Adrenal gland (tissue), 12 donors: ENCODE results near the gene ORC6. TPM values are rescaled to one million over a fixed set of nuclear protein-coding genes. Genes with fewer than 3 reads are reported as not detected.

Experiments used
- DNase-seq, 7 donors: peaks; one replicate each; pipeline ENCODE4 v3.0.0-alpha.2; 2019 to 2020
- H3K27ac ChIP-seq, 5 donors: fragments of 200-600 bp; sonication (generic) in 4 of 5; 1 replicate in 3 of 5; 2 replicates in 2 of 5; pipeline versions ENCODE4 v1.5.1 to v1.8.0; 2016 to 2020; ENCODE audit warnings: mild to moderate bottlenecking in 1 of 5
- H3K27me3 ChIP-seq: fragments of 200-600 bp; 2 replicates; pipeline ENCODE4 v1.8.0; 2021
- H3K36me3 ChIP-seq, 2 donors: fragments of 200-600 bp; replicated peaks in 1 of 2; 1 replicate in 1 of 2; 2 replicates in 1 of 2; pipeline versions ENCODE4 v1.5.1 to v1.8.0; 2018 to 2022
- H3K4me1 ChIP-seq, 2 donors: fragments of 200-600 bp; replicated peaks in 1 of 2; 1 replicate in 1 of 2; 2 replicates in 1 of 2; pipeline versions ENCODE4 v1.5.1 to v1.8.0; 2018 to 2021
- H3K4me3 ChIP-seq, 4 donors: fragments of 200-600 bp; sonication (generic) in 3 of 4; one replicate each; pipeline ENCODE4 v1.5.1; 2016 to 2018
- H3K9me3 ChIP-seq, 3 donors: fragments of 200-600 bp; sonication (generic) in 1 of 3; replicated peaks in 1 of 3; 1 replicate in 2 of 3; 2 replicates in 1 of 3; pipeline versions ENCODE4 v1.5.1 to v1.8.0; 2016 to 2021
- POLR2A ChIP-seq, 2 donors: fragments of 450-650 bp; IDR thresholded peaks; one replicate each; pipeline ENCODE4 v1.6.1; 2017; ENCODE audit warnings: antibody characterized with exemption in 2 of 2, mild to moderate bottlenecking in 2 of 2, moderate library complexity in 1 of 2
- WGBS, 4 donors: extraction: QIAGEN DNeasy Blood & Tissue Kit in 2 of 4; methylation state at CpG; one replicate each; pipeline versions ENCODE4 v1.1.5 to v1.1.7; 2013 to 2017; 5-methylcytosine and 5-hydroxymethylcytosine counted together
- intact Hi-C, 2 donors: fragments of 100-400 bp; cut with DNase I; formaldehyde crosslinking; loops; one replicate each; pipeline versions ENCODE4 v1.14.1 to v1.15.0; 2022 to 2023
- polyA plus RNA-seq, 3 donors: library from polyadenylated mRNA; stranded (reverse); fragments of 200-250 nt in 2 of 3; fragments of 350-450 nt in 1 of 3; fragmentation: Illumina TruSeq in 1 of 3; extraction: RNeasy Lipid Tissue Mini Kit (QIAGEN cat#74804) in 1 of 3; gene quantifications; one replicate each; pipeline ENCODE4 v1.2.3, GENCODE V29; 2013 to 2014
- total RNA-seq, 9 donors: library from RNA; depleted of rRNA in 4 of 9; stranded (reverse); fragments of >200 nt in 4 of 9; fragments of 120-200 nt in 1 of 9; fragmentation: NEBNext Ultra II Directional in 1 of 9; extraction: Animal tissue kit (Norgen Biotek cat#: 25700) in 1 of 9; gene quantifications; one replicate each; pipeline versions ENCODE4 v1.1.0 to v1.2.4, GENCODE V29; 2013 to 2023
- TF ChIP-seq, protein P1 (sequence below), 6 experiments: fragments of 450-650 bp in 4 of 6; fragments of 200-600 bp in 2 of 6; sonication (generic) in 1 of 6; IDR thresholded peaks; 1 replicate in 5 of 6; 2 replicates in 1 of 6; pipeline versions ENCODE4 v1.5.1 to v1.8.0; 2016 to 2021; ENCODE audit warnings: antibody characterized with exemption in 6 of 6, mild to moderate bottlenecking in 2 of 6, moderate library complexity in 1 of 6
- donor health status: healthy with polysubstance abuse.
- donor health status: Bipolar disorder and iron deficiency.
- donor health status: DM: yes; HTN: yes; CAD: no.
- donor health status: DM: no; HTN: no; CAD: no.
- donor health status: DM: no; HTN: no; CAD: no.
- donor health status: DM: yes; HTN: yes; CAD: no.

The ORC6 gene
- total and polyA plus RNA-seq, 12 donors: 0.55 to 16.1 (median 2.6) TPM; not detected in 1

DNA sequence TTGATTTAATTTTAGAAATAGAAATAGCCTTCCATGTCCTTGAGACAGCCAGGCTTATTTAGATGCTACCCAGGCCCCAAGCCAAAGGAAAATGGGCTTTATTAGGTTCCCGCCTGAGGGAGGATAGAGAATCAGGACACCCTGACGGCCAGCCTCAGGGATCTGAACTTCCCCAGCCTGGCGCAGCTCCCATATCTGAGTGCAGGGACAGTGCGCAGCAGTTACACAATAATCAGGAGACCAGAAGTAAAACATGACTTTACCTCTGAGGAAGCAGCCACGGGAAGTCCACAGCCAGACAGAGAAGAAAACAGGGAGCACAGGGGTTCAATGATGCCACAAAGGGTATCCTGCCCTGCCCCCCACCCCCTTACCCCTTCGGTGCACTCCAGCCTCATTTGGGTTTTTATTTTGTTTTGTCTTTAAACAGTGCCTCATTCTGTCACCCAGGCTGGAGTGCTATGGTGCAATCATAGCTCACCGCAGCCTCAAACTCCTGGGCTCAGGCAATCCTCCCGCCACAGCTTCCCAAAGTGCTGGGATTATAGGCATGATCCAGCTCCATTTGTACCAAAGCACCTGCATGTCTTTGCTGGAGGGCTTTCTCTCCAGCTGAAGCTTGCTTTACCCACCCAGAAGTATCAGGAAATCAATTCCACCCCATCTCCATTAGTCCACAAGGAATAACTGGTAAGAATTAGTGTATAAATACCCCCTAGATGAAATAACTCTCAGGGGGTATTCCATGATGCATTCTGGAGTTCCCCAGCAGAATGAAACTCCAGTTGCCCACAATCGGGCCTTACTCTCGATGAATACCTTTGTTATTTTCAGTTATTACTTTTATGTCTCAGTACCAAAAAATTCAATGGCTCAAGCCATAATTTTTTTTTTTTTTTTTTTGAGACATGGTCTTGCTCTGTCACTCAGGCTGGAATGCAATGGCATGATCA lies 21.9 kb downstream of the ORC6 start:
- no peaks in the 10 kb centered on the region for H3K27me3 ChIP-seq
- no peaks in the 10 kb centered on the region for H3K9me3 ChIP-seq
- peaks cover 8 to 14% of the 10 kb centered on the region in 2 donors for H3K4me1 ChIP-seq
- DNase-seq: peak; percentile 70 to 91 (median 82)
- no peaks in the 10 kb centered on the region for H3K36me3 ChIP-seq
- TF ChIP-seq, protein P1, sequence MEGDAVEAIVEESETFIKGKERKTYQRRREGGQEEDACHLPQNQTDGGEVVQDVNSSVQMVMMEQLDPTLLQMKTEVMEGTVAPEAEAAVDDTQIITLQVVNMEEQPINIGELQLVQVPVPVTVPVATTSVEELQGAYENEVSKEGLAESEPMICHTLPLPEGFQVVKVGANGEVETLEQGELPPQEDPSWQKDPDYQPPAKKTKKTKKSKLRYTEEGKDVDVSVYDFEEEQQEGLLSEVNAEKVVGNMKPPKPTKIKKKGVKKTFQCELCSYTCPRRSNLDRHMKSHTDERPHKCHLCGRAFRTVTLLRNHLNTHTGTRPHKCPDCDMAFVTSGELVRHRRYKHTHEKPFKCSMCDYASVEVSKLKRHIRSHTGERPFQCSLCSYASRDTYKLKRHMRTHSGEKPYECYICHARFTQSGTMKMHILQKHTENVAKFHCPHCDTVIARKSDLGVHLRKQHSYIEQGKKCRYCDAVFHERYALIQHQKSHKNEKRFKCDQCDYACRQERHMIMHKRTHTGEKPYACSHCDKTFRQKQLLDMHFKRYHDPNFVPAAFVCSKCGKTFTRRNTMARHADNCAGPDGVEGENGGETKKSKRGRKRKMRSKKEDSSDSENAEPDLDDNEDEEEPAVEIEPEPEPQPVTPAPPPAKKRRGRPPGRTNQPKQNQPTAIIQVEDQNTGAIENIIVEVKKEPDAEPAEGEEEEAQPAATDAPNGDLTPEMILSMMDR (IDR thresholded peaks at IDR 0.05): no peak
- peak in 1 of 2 donors; percentile 36 for TF ChIP-seq POLR2A (IDR thresholded peaks at IDR 0.05)
- intact Hi-C loops: no loop called here
- peak overlapping the region in 4 of 5 donors; percentile 18 to 88 (median 60) for H3K27ac ChIP-seq
- no peak overlapping the region for H3K4me3 ChIP-seq
- WGBS, 4 donors: 46 to 56% (median 50%) methylated on average over 10 of the region's 10 CpGs

DNA sequence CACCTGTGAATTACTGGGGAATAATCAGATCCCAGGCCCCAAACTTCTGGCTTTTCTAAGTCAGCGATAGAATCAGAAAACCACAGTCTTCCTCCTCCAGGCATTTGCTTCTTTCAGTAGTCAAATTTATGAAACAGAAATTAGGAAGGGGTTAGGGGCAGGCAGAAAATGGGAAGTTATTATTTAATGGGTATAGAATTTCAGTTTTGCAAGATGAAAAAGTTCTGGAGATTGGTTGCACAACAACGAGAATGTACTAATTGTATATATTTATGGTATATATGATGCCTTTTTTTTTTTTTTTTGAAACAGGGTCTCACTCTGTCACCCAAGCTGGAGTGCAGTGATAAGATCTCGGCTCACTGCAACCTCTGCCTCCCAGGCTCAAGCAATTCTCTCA lies 23.5 kb downstream of the ORC6 start:
- intact Hi-C loops: no loop called here
- Histone ChIP-seq H3K27ac (no peak overlapping the region), H3K4me1 (peaks cover 8 to 14% of the 10 kb centered on the region in 2 donors), H3K27me3 (no peaks in the 10 kb centered on the region), H3K9me3 (no peaks in the 10 kb centered on the region), H3K4me3 (no peak overlapping the region), H3K36me3 (no peaks in the 10 kb centered on the region)
- TF ChIP-seq POLR2A (IDR thresholded peaks at IDR 0.05): no peak
- TF ChIP-seq, protein P1 (IDR thresholded peaks at IDR 0.05): no peak
- no peak for DNase-seq
- 70 to 78% (median 73%) methylated on average over 3 of the region's 3 CpGs for WGBS, 4 donors

DNA sequence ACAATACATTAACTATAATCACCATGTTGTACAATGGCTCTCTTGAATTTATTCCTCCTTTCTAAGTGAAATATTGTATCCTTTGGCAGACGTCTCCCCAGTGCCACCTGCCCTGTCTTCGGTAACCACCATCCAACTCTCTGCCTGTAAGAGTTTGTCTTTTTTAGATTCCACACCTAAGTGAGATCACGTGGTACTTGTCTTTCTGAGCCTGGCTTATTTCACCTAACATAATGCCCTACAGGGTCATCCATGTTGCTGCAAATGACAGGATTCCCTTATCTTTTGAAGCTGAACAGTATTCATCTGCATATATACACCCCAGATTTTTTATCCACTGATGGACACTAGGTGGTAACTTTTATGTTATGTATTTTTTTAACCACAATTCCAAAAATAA lies 24.2 kb downstream of the ORC6 start:
- Histone ChIP-seq H3K27ac (no peak overlapping the region), H3K9me3 (no peaks in the 10 kb centered on the region), H3K27me3 (no peaks in the 10 kb centered on the region), H3K4me3 (no peak overlapping the region), H3K4me1 (peaks cover 8 to 14% of the 10 kb centered on the region in 2 donors), H3K36me3 (no peaks in the 10 kb centered on the region)
- intact Hi-C loops: no loop called here
- 65 to 81% (median 73%) methylated on average over 3 of the region's 3 CpGs for WGBS, 4 donors
- TF ChIP-seq POLR2A (IDR thresholded peaks at IDR 0.05): no peak
- TF ChIP-seq, protein P1 (IDR thresholded peaks at IDR 0.05): no peak
- no peak for DNase-seq

DNA sequence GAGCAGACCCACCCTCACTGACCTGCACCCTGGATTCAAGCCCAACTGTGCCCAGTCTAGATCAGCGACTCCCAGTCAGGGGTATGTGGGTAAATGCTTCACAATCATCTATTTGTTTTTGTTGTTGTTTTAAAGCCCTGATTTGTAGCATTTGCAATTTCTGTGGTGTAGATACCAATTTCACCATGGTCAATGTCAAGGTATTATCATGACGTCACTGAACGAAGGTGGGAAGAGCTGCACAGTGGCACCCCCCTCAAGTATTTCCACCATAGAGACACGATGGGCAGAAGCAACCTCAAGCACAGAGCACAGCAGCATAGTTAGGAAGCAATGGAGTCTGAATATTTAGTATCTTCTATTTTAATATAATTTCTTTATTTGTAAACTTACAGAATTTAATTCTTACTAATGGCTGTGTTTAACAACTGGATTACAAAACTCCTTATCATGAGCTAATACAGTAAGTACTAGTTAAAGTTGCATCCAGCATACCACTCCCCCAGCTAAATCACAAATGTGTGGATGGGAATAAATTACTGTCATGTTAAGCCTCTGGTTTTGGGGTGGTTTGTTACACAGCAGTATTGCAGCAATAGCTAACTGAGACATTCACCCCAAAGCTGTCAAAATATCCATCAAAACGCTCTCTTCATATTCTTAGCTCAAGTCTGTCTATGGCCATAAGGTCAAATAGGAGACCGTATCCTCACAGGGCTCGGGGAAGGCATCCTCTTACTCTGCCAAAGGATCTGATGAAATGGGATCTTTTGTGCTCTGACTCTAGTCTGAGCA lies 25.5 kb downstream of the ORC6 start:
- Histone ChIP-seq H3K36me3 (no peaks in the 10 kb centered on the region), H3K4me3 (no peak overlapping the region), H3K4me1 (peaks cover 5 to 8% of the 10 kb centered on the region in 2 donors), H3K9me3 (no peaks in the 10 kb centered on the region), H3K27me3 (no peaks in the 10 kb centered on the region), H3K27ac (no peak overlapping the region)
- no peak for TF ChIP-seq POLR2A (IDR thresholded peaks at IDR 0.05)
- TF ChIP-seq, protein P1 (IDR thresholded peaks at IDR 0.05): no peak
- WGBS, 4 donors: 79 to 90% (median 86%) methylated on average over 7 of the region's 7 CpGs
- no peak for DNase-seq
- intact Hi-C loops: no loop called here
